ENCODE results near the gene UNKL.

UNKL gene

GRCh38 chr16:1325673-1326371, 88.7 kb downstream of the UNKL start:
- POLR2A ChIA-PET (ENCODE audit: low non-redundant PET): interaction anchor here (0.7 kb wide), 1 partner anchor 17 kb away, joined by 6 read pairs; the partner anchor contains the start of gene UBE2I
- CTCF ChIA-PET: interaction anchor here (0.6 kb wide), 1 partner anchor 46 kb away, joined by 5 read pairs; no protein-coding TSS in a partner anchor
- DNase-seq (ENCODE audit: low spot score): no peak
- peak overlapping the region; percentile 34 for H3K27ac ChIP-seq
- TF ChIP-seq, protein P1, sequence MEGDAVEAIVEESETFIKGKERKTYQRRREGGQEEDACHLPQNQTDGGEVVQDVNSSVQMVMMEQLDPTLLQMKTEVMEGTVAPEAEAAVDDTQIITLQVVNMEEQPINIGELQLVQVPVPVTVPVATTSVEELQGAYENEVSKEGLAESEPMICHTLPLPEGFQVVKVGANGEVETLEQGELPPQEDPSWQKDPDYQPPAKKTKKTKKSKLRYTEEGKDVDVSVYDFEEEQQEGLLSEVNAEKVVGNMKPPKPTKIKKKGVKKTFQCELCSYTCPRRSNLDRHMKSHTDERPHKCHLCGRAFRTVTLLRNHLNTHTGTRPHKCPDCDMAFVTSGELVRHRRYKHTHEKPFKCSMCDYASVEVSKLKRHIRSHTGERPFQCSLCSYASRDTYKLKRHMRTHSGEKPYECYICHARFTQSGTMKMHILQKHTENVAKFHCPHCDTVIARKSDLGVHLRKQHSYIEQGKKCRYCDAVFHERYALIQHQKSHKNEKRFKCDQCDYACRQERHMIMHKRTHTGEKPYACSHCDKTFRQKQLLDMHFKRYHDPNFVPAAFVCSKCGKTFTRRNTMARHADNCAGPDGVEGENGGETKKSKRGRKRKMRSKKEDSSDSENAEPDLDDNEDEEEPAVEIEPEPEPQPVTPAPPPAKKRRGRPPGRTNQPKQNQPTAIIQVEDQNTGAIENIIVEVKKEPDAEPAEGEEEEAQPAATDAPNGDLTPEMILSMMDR (conservative IDR thresholded peaks at IDR 0.05; ENCODE audit: low read depth): no peak

- TF ChIP-seq, protein P1 (conservative IDR thresholded peaks at IDR 0.05; ENCODE audit: low read depth): no peak
- CTCF ChIA-PET: no interaction called here
- H3K27ac ChIP-seq: peak overlapping the region; percentile 34
- no peak for DNase-seq (ENCODE audit: low spot score)
- POLR2A ChIA-PET (ENCODE audit: low non-redundant PET): no interaction called here
Measured at GRCh38 chr16:1325261-1325660, 89.2 kb downstream of the UNKL start.

DNA sequence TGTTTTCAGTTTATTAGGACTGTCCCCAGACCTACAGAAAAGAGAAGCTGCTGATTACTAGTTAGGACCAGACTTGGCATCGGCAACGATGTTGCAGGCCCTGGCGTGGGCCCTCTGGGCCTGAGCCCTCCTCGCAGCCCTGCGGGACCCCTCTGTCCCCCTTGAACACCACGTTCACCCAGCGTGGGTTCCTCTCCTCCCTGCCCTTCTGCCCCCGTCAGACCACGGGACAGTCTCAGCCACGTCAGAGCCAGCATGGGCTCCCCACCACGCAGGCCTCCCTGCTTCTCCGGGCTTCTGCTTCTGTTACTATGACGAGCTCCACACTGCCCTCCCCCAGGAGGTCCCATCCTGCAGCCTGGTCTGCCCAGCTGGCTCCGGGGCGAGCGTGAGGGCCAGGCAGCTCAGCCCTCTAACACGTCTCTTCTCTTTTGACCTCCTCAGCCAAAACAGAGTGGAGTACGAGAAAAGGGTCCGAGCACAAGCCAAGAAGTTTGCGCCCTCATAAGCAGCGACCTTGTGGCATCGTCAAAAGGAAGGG, 90.1 kb downstream of the UNKL start:
- H3K27ac ChIP-seq: peak overlapping the region; percentile 34
- DNase-seq (ENCODE audit: low spot score): no peak
- ChIA-PET CTCF (no interaction called here), POLR2A (ENCODE audit: low non-redundant PET) (no interaction called here)
- TF ChIP-seq, protein P1 (conservative IDR thresholded peaks at IDR 0.05; ENCODE audit: low read depth): no peak

DNA sequence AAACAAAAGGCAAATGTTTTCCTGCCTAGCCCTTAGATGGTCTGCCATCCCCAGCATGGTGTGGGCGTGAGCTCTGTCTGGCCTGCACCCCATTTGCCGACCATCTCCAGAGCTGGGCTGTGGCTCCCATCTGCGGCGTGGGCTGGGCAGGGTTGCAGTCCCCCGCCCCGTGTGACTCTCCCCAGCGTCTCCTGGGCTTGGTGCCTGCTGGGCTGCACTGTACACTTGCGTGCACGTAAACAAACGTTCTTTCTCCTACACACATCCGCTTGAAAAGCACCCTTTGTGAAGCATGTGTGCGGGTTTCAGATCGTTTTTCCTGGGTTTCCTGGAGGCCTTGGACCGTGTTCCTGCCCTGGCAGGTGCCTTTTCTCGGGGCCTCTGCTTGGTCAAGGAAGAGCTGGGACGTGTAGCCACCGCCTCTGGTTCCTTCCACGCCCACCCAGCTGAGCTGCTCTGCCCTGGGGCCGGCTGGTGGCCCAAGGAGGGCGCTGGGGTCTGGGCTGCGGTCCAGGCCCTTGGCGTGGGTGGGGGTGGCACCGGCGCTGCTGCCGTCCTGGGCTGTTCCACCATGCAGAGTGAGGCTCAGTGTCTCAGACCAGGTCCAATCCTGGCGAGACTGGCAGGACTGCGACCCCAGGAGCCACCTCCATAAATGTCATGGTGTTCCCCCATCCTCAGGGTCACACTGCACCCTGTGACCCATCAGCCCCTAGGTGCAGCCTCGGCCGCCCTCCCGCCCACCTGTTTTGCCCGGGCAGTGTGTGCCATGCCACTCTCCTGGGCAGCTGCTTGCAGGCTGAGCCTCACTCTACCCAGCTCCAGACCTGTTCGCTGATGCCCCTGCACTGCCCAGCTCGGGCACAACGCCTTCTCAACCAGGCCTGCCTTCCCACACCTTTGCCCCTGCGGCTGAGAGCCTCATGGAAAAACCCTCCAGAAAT, 90.9 kb downstream of the UNKL start:
- no peak for DNase-seq (ENCODE audit: low spot score)
- CTCF ChIA-PET: no interaction called here
- POLR2A ChIA-PET (ENCODE audit: low non-redundant PET): interaction anchor here (1.2 kb wide), 1 partner anchor 9 kb away, joined by 3 read pairs; no protein-coding TSS in a partner anchor
- H3K27ac ChIP-seq: peak overlapping the region; percentile 34
- TF ChIP-seq, protein P1 (conservative IDR thresholded peaks at IDR 0.05; ENCODE audit: low read depth): no peak

- POLR2A ChIA-PET (ENCODE audit: low non-redundant PET): no interaction called here
Measured at GRCh38 chr16:1322407-1322806, 92.1 kb downstream of the UNKL start.

More at GRCh38 chr16:1322407-1322806, 92.1 kb downstream of the UNKL start:
- DNase-seq (ENCODE audit: low spot score): no peak
- TF ChIP-seq, protein P1 (conservative IDR thresholded peaks at IDR 0.05; ENCODE audit: low read depth): no peak
- CTCF ChIA-PET: no interaction called here
- H3K27ac ChIP-seq: no peak overlapping the region
